DND-41 (cell line): ENCODE data around the gene NT5C1B.

Experiments used
- ATAC-seq: fragments of 200-7000 bp; cut with Tn5 transposase; 3 replicates; pipeline ENCODE4 v1.9.1; 2021; ENCODE audit warnings: low read depth; ENCODE audit not compliant: insufficient read depth
- DNase-seq: peaks from one replicate; pipeline ENCODE4 v3.0.0-alpha.2; 2020
- H2AFZ ChIP-seq: 2 replicates; pipeline ENCODE4 v1.6.0; 2012; ENCODE audit warnings: low read depth, low read length
- H3K27ac ChIP-seq: 2 replicates; pipeline ENCODE4 v1.5.1; 2012; ENCODE audit warnings: low read length, inconsistent platforms
- H3K27me3 ChIP-seq: fragments of 200-600 bp; sonication (generic); 2 replicates; pipeline ENCODE4 v1.6.0; 2012; ENCODE audit warnings: low read length, mild to moderate bottlenecking, inconsistent platforms; ENCODE audit not compliant: insufficient read depth, poor library complexity
- H3K36me3 ChIP-seq: 2 replicates; pipeline ENCODE4 v1.5.1; 2012; ENCODE audit warnings: low read length, inconsistent platforms; ENCODE audit not compliant: insufficient read depth
- H3K4me1 ChIP-seq: 2 replicates; pipeline ENCODE4 v1.5.1; 2012; ENCODE audit warnings: mild to moderate bottlenecking, low read length; ENCODE audit not compliant: insufficient read depth
- H3K4me2 ChIP-seq: 2 replicates; pipeline ENCODE4 v1.6.0; 2012; ENCODE audit warnings: mild to moderate bottlenecking, moderate library complexity, low read length, inconsistent platforms; ENCODE audit not compliant: insufficient read depth
- H3K4me3 ChIP-seq, 2 experiments: fragments of 200-600 bp in 1 of 2; shearing (Covaris generic) in 1 of 2; 2 replicates each; pipeline ENCODE4 v1.5.1; 2012 to 2016; ENCODE audit warnings: inconsistent platforms in 2 of 2, low read length in 2 of 2, mild to moderate bottlenecking in 2 of 2, low read depth in 1 of 2, moderate library complexity in 1 of 2
- H3K79me2 ChIP-seq: 2 replicates; pipeline ENCODE4 v1.6.0; 2012; ENCODE audit warnings: low read length, inconsistent platforms; ENCODE audit not compliant: insufficient read depth
- H3K9ac ChIP-seq: 2 replicates; pipeline ENCODE4 v1.6.0; 2012; ENCODE audit warnings: low read depth, mild to moderate bottlenecking, inconsistent platforms, low read length, moderate library complexity
- H3K9me3 ChIP-seq: 2 replicates; pipeline ENCODE4 v1.5.1; 2012; ENCODE audit warnings: low read length, moderate library complexity, mild to moderate bottlenecking, inconsistent platforms; ENCODE audit not compliant: insufficient read depth, severe bottlenecking
- H4K20me1 ChIP-seq: 2 replicates; pipeline ENCODE4 v1.6.0; 2012; ENCODE audit warnings: low read length; ENCODE audit not compliant: insufficient read depth
- EZH2 ChIP-seq: IDR thresholded peaks from 3 replicates; pipeline ENCODE4 v1.6.1; 2012; ENCODE audit warnings: borderline replicate concordance, low read depth, mild to moderate bottlenecking, moderate library complexity, low read length, inconsistent platforms; ENCODE audit not compliant: severe bottlenecking
- TF ChIP-seq, protein P1 (sequence below): IDR thresholded peaks from 2 replicates; pipeline ENCODE4 v1.5.1; 2012; ENCODE audit warnings: borderline replicate concordance, low read length, moderate library complexity, mild to moderate bottlenecking; ENCODE audit not compliant: poor library complexity, severe bottlenecking; ENCODE audit errors: extremely low read depth

NT5C1B gene

DNA sequence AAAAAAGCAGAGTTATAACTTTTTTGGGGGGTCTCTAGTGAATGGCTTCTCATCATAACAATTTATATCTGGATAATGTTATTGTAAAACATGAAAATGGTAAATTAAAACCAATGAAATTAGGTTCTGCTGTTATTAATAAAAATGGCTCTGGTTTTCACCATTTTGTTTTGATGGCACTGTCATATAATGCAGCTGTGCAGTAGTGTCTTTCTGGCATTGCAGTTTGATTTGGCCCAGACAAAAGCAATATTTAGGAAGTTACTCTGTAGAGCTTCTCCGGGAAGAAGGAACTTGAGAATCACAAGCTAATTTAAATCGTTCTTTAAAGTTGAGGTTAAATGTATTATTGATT lies 15.1 kb upstream of the NT5C1B start:
- Histone ChIP-seq H3K4me1 (no peaks in the 10 kb centered on the region), H3K79me2 (no peaks in the 10 kb centered on the region), H3K4me3 (no peak overlapping the region), H3K9ac (no peak overlapping the region), H3K9me3 (no peaks in the 10 kb centered on the region), H3K27ac (no peak overlapping the region), H3K36me3 (no peaks in the 10 kb centered on the region), H3K4me2 (no peak overlapping the region), H4K20me1 (no peaks in the 10 kb centered on the region), H3K27me3 (no peaks in the 10 kb centered on the region), H2AFZ (no peak overlapping the region)
- no peak for TF ChIP-seq EZH2
- TF ChIP-seq, protein P1, sequence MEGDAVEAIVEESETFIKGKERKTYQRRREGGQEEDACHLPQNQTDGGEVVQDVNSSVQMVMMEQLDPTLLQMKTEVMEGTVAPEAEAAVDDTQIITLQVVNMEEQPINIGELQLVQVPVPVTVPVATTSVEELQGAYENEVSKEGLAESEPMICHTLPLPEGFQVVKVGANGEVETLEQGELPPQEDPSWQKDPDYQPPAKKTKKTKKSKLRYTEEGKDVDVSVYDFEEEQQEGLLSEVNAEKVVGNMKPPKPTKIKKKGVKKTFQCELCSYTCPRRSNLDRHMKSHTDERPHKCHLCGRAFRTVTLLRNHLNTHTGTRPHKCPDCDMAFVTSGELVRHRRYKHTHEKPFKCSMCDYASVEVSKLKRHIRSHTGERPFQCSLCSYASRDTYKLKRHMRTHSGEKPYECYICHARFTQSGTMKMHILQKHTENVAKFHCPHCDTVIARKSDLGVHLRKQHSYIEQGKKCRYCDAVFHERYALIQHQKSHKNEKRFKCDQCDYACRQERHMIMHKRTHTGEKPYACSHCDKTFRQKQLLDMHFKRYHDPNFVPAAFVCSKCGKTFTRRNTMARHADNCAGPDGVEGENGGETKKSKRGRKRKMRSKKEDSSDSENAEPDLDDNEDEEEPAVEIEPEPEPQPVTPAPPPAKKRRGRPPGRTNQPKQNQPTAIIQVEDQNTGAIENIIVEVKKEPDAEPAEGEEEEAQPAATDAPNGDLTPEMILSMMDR = no peak
- DNase-seq (no peak), ATAC-seq (no peak)

DNA sequence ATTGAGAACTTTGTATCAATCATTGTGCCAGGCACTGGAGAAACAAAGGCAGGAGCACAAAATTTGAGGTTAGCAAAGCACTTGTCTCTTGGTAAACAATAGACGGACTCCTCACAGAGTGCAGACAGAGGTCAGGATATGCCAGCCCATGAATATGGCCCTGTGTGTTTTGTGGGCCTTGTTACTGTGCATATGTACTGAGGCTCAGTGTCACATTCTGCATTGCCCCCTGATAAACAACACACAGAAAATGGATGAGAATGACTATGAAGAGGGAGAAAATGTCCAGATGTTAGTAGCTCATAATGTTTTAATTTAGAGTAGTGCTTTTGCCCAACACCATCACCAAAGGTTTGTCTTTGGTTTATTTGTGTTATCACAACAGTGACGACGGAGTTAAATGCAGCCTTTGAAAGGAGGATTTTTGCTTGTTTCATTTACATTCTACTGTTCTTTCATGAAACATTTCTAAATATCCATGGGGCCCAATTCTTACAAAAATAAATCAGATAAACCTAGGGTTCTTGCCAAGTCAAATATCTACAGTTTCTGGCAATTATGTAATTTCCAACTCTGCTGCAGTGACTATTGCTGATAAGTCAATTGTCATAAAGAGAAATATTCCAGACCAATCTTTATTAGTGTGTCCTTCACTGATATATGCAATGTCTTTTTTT lies 14.6 kb upstream of the NT5C1B start:
- ATAC-seq (no peak), DNase-seq (no peak)
- H3K27me3 ChIP-seq = no peaks in the 10 kb centered on the region
- no peaks in the 10 kb centered on the region for H4K20me1 ChIP-seq
- no peak overlapping the region for H3K9ac ChIP-seq
- no peaks in the 10 kb centered on the region for H3K79me2 ChIP-seq
- H3K4me1 ChIP-seq = no peaks in the 10 kb centered on the region
- no peaks in the 10 kb centered on the region for H3K36me3 ChIP-seq
- no peaks in the 10 kb centered on the region for H3K9me3 ChIP-seq
- no peak for TF ChIP-seq EZH2
- TF ChIP-seq, protein P1 = no peak
- H3K4me2 ChIP-seq = no peak overlapping the region
- H3K27ac ChIP-seq = no peak overlapping the region
- H3K4me3 ChIP-seq = no peak overlapping the region
- H2AFZ ChIP-seq = no peak overlapping the region

DNA sequence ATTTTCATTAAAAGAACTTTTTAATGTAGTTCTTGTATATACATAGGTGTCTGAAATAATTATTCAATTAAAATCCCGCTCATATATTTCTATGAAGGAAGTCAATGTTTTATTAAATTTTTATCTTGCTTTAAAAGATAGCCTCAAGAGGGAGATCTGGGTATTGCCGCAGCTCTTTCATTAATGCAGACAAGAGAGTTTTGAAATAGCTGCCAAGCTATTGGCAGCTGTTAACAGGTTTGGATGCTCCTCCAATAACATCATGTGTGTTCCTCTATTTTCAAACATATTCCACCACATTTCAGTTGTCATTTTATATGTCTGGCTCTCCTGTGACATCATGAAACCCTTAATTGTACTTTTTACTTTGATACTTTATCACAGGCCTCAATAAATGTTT lies 12.9 kb upstream of the NT5C1B start:
- Histone ChIP-seq H3K27me3 (no peaks in the 10 kb centered on the region), H2AFZ (no peak overlapping the region), H3K27ac (no peak overlapping the region), H4K20me1 (no peaks in the 10 kb centered on the region), H3K9me3 (no peaks in the 10 kb centered on the region), H3K4me3 (no peak overlapping the region), H3K9ac (no peak overlapping the region), H3K4me2 (no peak overlapping the region), H3K36me3 (no peaks in the 10 kb centered on the region), H3K4me1 (no peaks in the 10 kb centered on the region), H3K79me2 (no peaks in the 10 kb centered on the region)
- no peak for DNase-seq
- no peak for ATAC-seq
- no peak for TF ChIP-seq EZH2
- TF ChIP-seq, protein P1 = no peak

DNA sequence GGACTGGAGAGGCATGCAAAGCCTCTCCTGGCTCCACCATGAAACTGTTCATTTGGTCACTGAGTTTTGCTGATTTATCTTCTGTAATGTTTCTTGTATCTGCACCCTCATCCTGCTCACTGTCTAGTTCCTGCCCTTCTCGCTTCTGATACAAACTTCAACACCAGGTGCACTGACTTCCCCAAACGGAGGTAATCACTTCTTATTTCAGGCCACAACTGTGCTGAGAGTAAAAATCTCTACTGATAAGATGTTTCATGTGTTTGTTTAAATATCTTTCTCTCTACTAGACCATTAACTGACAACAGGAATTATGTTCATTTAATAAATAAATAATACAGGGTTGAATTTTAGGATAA lies 10.9 kb upstream of the NT5C1B start:
- DNase-seq = no peak

More for the DNA sequence above, 10.9 kb upstream of the NT5C1B start:
- no peaks in the 10 kb centered on the region for H3K36me3 ChIP-seq
- H3K9ac ChIP-seq = no peak overlapping the region
- H3K9me3 ChIP-seq = no peaks in the 10 kb centered on the region
- H3K4me2 ChIP-seq = no peak overlapping the region
- TF ChIP-seq, protein P1 = no peak
- no peak for TF ChIP-seq EZH2
- no peak for ATAC-seq
- no peak overlapping the region for H3K4me3 ChIP-seq
- no peak overlapping the region for H3K27ac ChIP-seq
- no peak overlapping the region for H2AFZ ChIP-seq
- H4K20me1 ChIP-seq = no peaks in the 10 kb centered on the region
- H3K27me3 ChIP-seq = no peaks in the 10 kb centered on the region
- H3K4me1 ChIP-seq = no peaks in the 10 kb centered on the region
- H3K79me2 ChIP-seq = no peaks in the 10 kb centered on the region
